ENCODE results near the gene NRL.

DNA sequence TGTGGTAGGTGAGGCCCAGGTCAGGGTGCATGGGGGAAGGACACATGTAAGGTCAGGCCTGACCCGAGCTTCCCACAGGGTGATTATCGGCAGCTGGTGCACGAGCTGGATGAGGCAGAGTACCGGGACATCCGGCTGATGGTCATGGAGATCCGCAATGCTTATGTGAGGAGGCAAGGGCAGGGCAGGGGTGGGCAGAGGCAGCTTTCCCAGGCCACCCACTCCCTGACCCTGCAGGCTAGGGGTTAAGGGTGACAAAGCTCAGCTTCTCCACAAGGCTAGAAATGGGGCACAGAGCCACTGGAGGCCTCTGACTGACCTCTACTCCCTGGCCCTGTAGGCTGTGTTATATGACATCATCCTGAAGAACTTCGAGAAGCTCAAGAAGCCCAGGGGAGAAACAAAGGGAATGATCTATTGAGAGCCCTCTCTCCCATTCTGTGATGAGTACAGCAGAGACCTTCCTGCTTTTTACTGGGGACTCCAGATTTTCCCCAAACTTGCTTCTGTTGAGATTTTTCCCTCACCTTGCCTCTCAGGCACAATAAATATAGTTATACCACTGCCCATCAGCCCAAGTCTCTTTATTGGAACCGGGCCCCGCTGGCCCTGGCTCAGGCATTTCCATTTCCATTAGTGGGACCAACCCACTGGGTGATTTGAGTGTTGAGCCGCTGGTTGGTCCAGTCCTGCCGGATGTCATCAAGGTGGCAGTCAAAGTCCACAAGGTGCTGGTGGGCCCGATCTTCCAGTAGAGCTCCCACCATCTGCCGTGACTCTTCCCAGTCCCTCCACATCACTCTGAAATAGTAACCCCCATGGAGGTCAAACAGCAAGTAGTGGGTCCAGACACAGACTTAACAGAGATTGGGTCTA, 23.9 kb upstream of the NRL start:
- TF ChIP-seq YY1 (IDR thresholded peaks at IDR 0.05; ENCODE audit: extremely low read depth, insufficient replicate concordance, low read depth, low read length) = no peak
- no peak for TF ChIP-seq ZFX (IDR thresholded peaks at IDR 0.05)
- TF ChIP-seq, protein P1, sequence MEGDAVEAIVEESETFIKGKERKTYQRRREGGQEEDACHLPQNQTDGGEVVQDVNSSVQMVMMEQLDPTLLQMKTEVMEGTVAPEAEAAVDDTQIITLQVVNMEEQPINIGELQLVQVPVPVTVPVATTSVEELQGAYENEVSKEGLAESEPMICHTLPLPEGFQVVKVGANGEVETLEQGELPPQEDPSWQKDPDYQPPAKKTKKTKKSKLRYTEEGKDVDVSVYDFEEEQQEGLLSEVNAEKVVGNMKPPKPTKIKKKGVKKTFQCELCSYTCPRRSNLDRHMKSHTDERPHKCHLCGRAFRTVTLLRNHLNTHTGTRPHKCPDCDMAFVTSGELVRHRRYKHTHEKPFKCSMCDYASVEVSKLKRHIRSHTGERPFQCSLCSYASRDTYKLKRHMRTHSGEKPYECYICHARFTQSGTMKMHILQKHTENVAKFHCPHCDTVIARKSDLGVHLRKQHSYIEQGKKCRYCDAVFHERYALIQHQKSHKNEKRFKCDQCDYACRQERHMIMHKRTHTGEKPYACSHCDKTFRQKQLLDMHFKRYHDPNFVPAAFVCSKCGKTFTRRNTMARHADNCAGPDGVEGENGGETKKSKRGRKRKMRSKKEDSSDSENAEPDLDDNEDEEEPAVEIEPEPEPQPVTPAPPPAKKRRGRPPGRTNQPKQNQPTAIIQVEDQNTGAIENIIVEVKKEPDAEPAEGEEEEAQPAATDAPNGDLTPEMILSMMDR (IDR thresholded peaks at IDR 0.05 in 2 of 3, conservative IDR thresholded peaks at IDR 0.05 in 1 of 3; ENCODE audit: borderline replicate concordance in 1 of 3, insufficient read depth in 1 of 3, low read depth in 2 of 3, low read length in 2 of 3) = no peak

Data from HCT116 (cell line).